ENCODE measurements around the gene RAMAC.
"Not testable (repeated sequence)": the region's sequence is repeated elsewhere in the genome, so short reads cannot be mapped to it uniquely, and the experiment has no call there.

The RAMAC gene

GRCh38 chr15:82969353-82969752 is 16.7 kb upstream of the RAMAC start:
- DNase-seq: no peak

- DNase-seq: no peak
Measured at GRCh38 chr15:82970078-82970686, 15.8 kb upstream of the RAMAC start.

GRCh38 chr15:82970696-82971095 is 15.3 kb upstream of the RAMAC start:
- DNase-seq: no peak

- DNase-seq: no peak
Measured at GRCh38 chr15:82971218-82971984, 14.6 kb upstream of the RAMAC start.

- peak; percentile 47 for DNase-seq
Measured at GRCh38 chr15:82972990-82973389, 13.0 kb upstream of the RAMAC start.

- DNase-seq: no peak
Measured at GRCh38 chr15:82977076-82977475, 8.9 kb upstream of the RAMAC start.

- DNase-seq: no peak
Measured at GRCh38 chr15:82978438-82978837, 7.6 kb upstream of the RAMAC start.

- no peak for DNase-seq
Measured at GRCh38 chr15:82979726-82980125, 6.3 kb upstream of the RAMAC start.

GRCh38 chr15:82980981-82981380 is 5.0 kb upstream of the RAMAC start:
- no peak for DNase-seq

- peak; percentile 60 for DNase-seq
Measured at GRCh38 chr15:82986442-82986780, 401 bp downstream of the RAMAC start.

GRCh38 chr15:82992436-82992998 is 6.5 kb downstream of the RAMAC start:
- DNase-seq: no peak

- no peak for DNase-seq
Measured at GRCh38 chr15:82993144-82993543, 7.1 kb downstream of the RAMAC start.

GRCh38 chr15:82995076-82995475 is 9.1 kb downstream of the RAMAC start:
- no peak for DNase-seq

- DNase-seq: no peak
Measured at GRCh38 chr15:82995938-82996337, 9.9 kb downstream of the RAMAC start.

GRCh38 chr15:82999426-82999825 is 13.4 kb downstream of the RAMAC start:
- DNase-seq: no peak

GRCh38 chr15:82999905-83000671 is 14.1 kb downstream of the RAMAC start:
- DNase-seq: peak; percentile 90

- DNase-seq: not testable (repeated sequence)
Measured at GRCh38 chr15:83000672-83001031, 14.6 kb downstream of the RAMAC start.

GRCh38 chr15:83010709-83011270 is 24.8 kb downstream of the RAMAC start:
- DNase-seq: peak; percentile 94

GRCh38 chr15:83011271-83012075 is 25.5 kb downstream of the RAMAC start, which contains the start of gene C15orf40:
Gene C15orf40, minus strand, starts transcription at chr15:83011639. Its CDS starts 32 bp downstream, at chr15:83011607.
- DNase-seq: peak; percentile 97

GRCh38 chr15:83012076-83012426 is 26.0 kb downstream of the RAMAC start:
- DNase-seq: peak; percentile 55

- peak; percentile 33 for DNase-seq
Measured at GRCh38 chr15:83012636-83013035, 26.6 kb downstream of the RAMAC start.

- DNase-seq: no peak
Measured at GRCh38 chr15:83014205-83014653, 28.2 kb downstream of the RAMAC start.

All from hematopoietic multipotent progenitor cell treated with erythropoietin and hydrocortisone succinate and interleukin-3 and kit ligand, for 4 days (in vitro differentiated cells).